Testis (tissue), 3 donors: ENCODE data around the gene FAM136A. TPM values are rescaled to one million over a fixed set of nuclear protein-coding genes. Genes with fewer than 3 reads are reported as not detected.

Experiments used
- DNase-seq: peaks from one replicate; pipeline ENCODE4 v3.0.0-alpha.2; 2019
- H3K27ac ChIP-seq, 2 donors: fragments of 200-600 bp; sonication (generic); one replicate each; pipeline ENCODE4 v1.5.1; 2019
- H3K27me3 ChIP-seq: fragments of 200-600 bp; sonication (generic); one replicate; pipeline ENCODE4 v1.5.1; 2019
- H3K36me3 ChIP-seq: fragments of 200-600 bp; sonication (generic); one replicate; pipeline ENCODE4 v1.5.1; 2017; ENCODE audit warnings: low read depth; ENCODE audit errors: missing control alignments
- H3K4me1 ChIP-seq: fragments of 200-600 bp; sonication (generic); one replicate; pipeline ENCODE4 v1.5.1; 2019
- H3K4me3 ChIP-seq, 2 donors: fragments of 200-600 bp; sonication (generic); one replicate each; pipeline ENCODE4 v1.5.1; 2017 to 2019
- H3K9me3 ChIP-seq: fragments of 200-600 bp; sonication (generic); one replicate; pipeline ENCODE4 v1.5.1; 2017
- POLR2A ChIP-seq: fragments of 450-650 bp; IDR thresholded peaks from one replicate; pipeline ENCODE4 v1.6.1; 2017; ENCODE audit warnings: antibody characterized with exemption, mild to moderate bottlenecking, moderate library complexity
- WGBS, 2 donors: methylation state at CpG; one replicate each; pipeline ENCODE4 v1.1.5; 2018; 5-methylcytosine and 5-hydroxymethylcytosine counted together
- intact Hi-C: fragments of 100-400 bp; cut with DNase I; formaldehyde crosslinking; loops from one replicate; pipeline ENCODE4 v1.15.1; 2023; ENCODE audit warnings: low total_unique reads
- polyA plus RNA-seq: library from polyadenylated mRNA; stranded (reverse); fragments of 350-450 nt; fragmentation: Illumina TruSeq; extraction: RNeasy Lipid Tissue Mini Kit (QIAGEN cat#74804); gene quantifications from one replicate; pipeline ENCODE4 v1.2.3, GENCODE V29; 2014; ENCODE audit warnings: low read depth, low replicate concordance; ENCODE audit not compliant: insufficient read depth
- total RNA-seq, 2 donors: library from RNA; depleted of rRNA; stranded (reverse); fragments of >200 nt; gene quantifications; one replicate each; pipeline ENCODE4 v1.2.3, GENCODE V29; 2016
- TF ChIP-seq, protein P1 (sequence below), 3 experiments: fragments of 450-650 bp in 2 of 3; fragments of 200-600 bp in 1 of 3; sonication (generic) in 1 of 3; IDR thresholded peaks; one replicate each; pipeline ENCODE4 v1.5.1; 2016 to 2019; ENCODE audit warnings: antibody characterized with exemption in 3 of 3, mild to moderate bottlenecking in 2 of 3, moderate library complexity in 1 of 3

The FAM136A gene
- total and polyA plus RNA-seq, 3 donors from 2014 or later: 19.8 to 25.3 (median 24.8) TPM

- intact Hi-C loops: no loop called here
- Histone ChIP-seq H3K27ac (no peak overlapping the region), H3K4me1 (peaks cover 5% of the 10 kb centered on the region), H3K27me3 (no peaks in the 10 kb centered on the region), H3K9me3 (no peaks in the 10 kb centered on the region), H3K36me3 (no peaks in the 10 kb centered on the region), H3K4me3 (no peak overlapping the region)
- no peak for DNase-seq
- TF ChIP-seq, protein P1, sequence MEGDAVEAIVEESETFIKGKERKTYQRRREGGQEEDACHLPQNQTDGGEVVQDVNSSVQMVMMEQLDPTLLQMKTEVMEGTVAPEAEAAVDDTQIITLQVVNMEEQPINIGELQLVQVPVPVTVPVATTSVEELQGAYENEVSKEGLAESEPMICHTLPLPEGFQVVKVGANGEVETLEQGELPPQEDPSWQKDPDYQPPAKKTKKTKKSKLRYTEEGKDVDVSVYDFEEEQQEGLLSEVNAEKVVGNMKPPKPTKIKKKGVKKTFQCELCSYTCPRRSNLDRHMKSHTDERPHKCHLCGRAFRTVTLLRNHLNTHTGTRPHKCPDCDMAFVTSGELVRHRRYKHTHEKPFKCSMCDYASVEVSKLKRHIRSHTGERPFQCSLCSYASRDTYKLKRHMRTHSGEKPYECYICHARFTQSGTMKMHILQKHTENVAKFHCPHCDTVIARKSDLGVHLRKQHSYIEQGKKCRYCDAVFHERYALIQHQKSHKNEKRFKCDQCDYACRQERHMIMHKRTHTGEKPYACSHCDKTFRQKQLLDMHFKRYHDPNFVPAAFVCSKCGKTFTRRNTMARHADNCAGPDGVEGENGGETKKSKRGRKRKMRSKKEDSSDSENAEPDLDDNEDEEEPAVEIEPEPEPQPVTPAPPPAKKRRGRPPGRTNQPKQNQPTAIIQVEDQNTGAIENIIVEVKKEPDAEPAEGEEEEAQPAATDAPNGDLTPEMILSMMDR (IDR thresholded peaks at IDR 0.05): no peak
- TF ChIP-seq POLR2A: no peak
- WGBS, 2 donors: 62 to 66% methylated on average over 3 of the region's 3 CpGs
Measured at GRCh38 chr2:70330476-70330875, 28.6 kb upstream of the FAM136A start.

DNA sequence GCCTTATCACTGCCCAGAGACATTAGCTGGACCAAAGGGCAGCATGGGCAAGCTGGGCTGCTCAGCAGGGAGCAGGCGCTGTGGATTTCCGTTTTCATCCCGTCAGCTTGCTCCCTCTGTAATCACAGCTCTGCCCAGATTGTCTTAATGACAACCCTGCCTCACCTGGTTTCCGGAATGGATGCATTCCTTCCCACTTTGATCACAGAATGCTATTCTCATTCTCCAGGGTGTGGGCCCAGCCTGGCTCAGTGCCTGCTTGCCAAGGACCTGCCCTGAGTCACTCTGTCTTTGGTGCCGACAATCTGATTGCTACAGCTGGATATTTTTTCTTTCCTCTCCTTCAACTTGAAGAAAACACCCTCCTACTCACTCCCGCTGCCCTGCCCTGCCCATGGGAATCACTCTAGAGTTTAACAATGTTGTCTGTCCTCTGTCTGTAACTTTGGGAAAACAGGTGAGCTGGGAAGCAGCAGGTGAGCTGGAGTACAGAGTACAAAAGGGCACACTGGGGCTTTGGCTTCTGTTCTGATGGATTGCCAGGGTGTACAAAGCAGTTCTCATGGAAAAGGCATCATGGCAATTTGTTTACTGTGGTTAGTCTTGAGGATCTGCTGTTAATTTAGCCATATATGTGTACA is 27.2 kb upstream of the FAM136A start:
- no peak overlapping the region for H3K4me3 ChIP-seq
- H3K36me3 ChIP-seq: no peaks in the 10 kb centered on the region
- no peak overlapping the region for H3K27ac ChIP-seq
- no peaks in the 10 kb centered on the region for H3K27me3 ChIP-seq
- peaks cover 5% of the 10 kb centered on the region for H3K4me1 ChIP-seq
- WGBS, 2 donors: 39 to 42% methylated on average over 6 of the region's 6 CpGs
- TF ChIP-seq, protein P1 (IDR thresholded peaks at IDR 0.05): no peak
- no peak for TF ChIP-seq POLR2A
- intact Hi-C loops: no loop called here
- H3K9me3 ChIP-seq: no peaks in the 10 kb centered on the region
- no peak for DNase-seq

DNA sequence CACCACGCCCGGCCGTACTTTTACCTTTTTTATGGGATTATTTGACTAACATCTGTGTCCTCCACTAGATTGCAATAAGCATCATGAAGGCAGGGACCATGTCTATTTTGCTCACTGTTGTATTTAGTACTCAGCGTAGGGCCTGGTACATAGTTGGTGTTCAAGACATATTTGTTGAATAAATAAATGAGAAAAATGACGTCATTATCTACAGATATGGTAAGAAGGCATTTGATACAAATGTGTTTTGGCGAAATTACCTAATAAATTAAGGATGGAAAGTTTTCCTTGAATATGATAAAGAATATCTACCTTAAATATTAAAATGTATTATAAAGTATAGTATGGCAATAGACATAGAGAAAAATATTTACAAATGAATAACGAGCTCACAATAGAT is 24.0 kb upstream of the FAM136A start:
- no peak for DNase-seq
- Histone ChIP-seq H3K27me3 (no peaks in the 10 kb centered on the region), H3K9me3 (no peaks in the 10 kb centered on the region), H3K36me3 (no peaks in the 10 kb centered on the region), H3K4me1 (peaks cover 5% of the 10 kb centered on the region), H3K27ac (no peak overlapping the region), H3K4me3 (no peak overlapping the region)
- intact Hi-C loops: no loop called here
- TF ChIP-seq, protein P1 (IDR thresholded peaks at IDR 0.05): no peak
- TF ChIP-seq POLR2A: no peak
- WGBS, 2 donors: 85 to 94% methylated on average over 7 of the region's 7 CpGs

GRCh38 chr2:70322518-70322917 is 20.7 kb upstream of the FAM136A start:
- WGBS, 2 donors: 79 to 85% methylated on average over 2 of the region's 2 CpGs
- no peak overlapping the region for H3K27ac ChIP-seq
- intact Hi-C loops: no loop called here
- no peak for DNase-seq
- H3K4me1 ChIP-seq: no peaks in the 10 kb centered on the region
- H3K36me3 ChIP-seq: no peaks in the 10 kb centered on the region
- H3K9me3 ChIP-seq: no peaks in the 10 kb centered on the region
- no peak overlapping the region for H3K4me3 ChIP-seq
- no peaks in the 10 kb centered on the region for H3K27me3 ChIP-seq
- no peak for TF ChIP-seq POLR2A
- TF ChIP-seq, protein P1 (IDR thresholded peaks at IDR 0.05): no peak

- Histone ChIP-seq H3K4me3 (no peak overlapping the region), H3K27me3 (no peaks in the 10 kb centered on the region), H3K4me1 (no peaks in the 10 kb centered on the region), H3K9me3 (no peaks in the 10 kb centered on the region), H3K36me3 (no peaks in the 10 kb centered on the region), H3K27ac (no peak overlapping the region)
- intact Hi-C loops: no loop called here
- 85 to 94% methylated on average over 6 of the region's 6 CpGs for WGBS, 2 donors
- TF ChIP-seq, protein P1 (IDR thresholded peaks at IDR 0.05): no peak
- no peak for TF ChIP-seq POLR2A
- DNase-seq: no peak
Measured at GRCh38 chr2:70321370-70321769, 19.5 kb upstream of the FAM136A start.
